Muscle layer of duodenum (tissue), 2 donors: ENCODE measurements around the gene PLA2G12B.
"Not testable (repeated sequence)": the region's sequence is repeated elsewhere in the genome, so short reads cannot be mapped to it uniquely, and the experiment has no call there.

Experiments
- H3K27ac ChIP-seq: one replicate; pipeline ENCODE4 v1.7.0; 2013; ENCODE audit warnings: mild to moderate bottlenecking, low read length
- H3K27me3 ChIP-seq: one replicate; pipeline ENCODE4 v1.7.0; 2013; ENCODE audit warnings: low read depth, mild to moderate bottlenecking, control low read depth, low read length
- H3K36me3 ChIP-seq, 2 donors: one replicate each; pipeline ENCODE4 v1.7.0; 2013; ENCODE audit warnings: low read length in 2 of 2, control low read depth in 1 of 2, mild to moderate bottlenecking in 1 of 2; ENCODE audit not compliant: insufficient read depth in 2 of 2, control insufficient read depth in 1 of 2
- H3K4me1 ChIP-seq, 2 donors: one replicate each; pipeline ENCODE4 v1.7.0; 2013; ENCODE audit warnings: low read length in 2 of 2, mild to moderate bottlenecking in 2 of 2, control low read depth in 1 of 2, moderate library complexity in 1 of 2; ENCODE audit not compliant: insufficient read depth in 2 of 2, control insufficient read depth in 1 of 2
- H3K4me3 ChIP-seq, 2 donors: one replicate each; pipeline ENCODE4 v1.7.0; 2013; ENCODE audit warnings: low read length in 2 of 2, low read depth in 1 of 2, mild to moderate bottlenecking in 1 of 2
- H3K9me3 ChIP-seq, 2 donors: one replicate each; pipeline ENCODE4 v1.7.0; 2013; ENCODE audit warnings: low read length in 2 of 2, control low read depth in 1 of 2, mild to moderate bottlenecking in 1 of 2; ENCODE audit not compliant: control insufficient read depth in 1 of 2
- donor health status: healthy.

PLA2G12B gene

GRCh38 chr10:72912736-72913135, 41.9 kb downstream of the PLA2G12B start:
- Histone ChIP-seq H3K4me1 (no peaks in the 10 kb centered on the region), H3K27ac (no peak overlapping the region), H3K36me3 (no peaks in the 10 kb centered on the region), H3K4me3 (no peak overlapping the region), H3K9me3 (no peaks in the 10 kb centered on the region), H3K27me3 (no peaks in the 10 kb centered on the region)

- H3K27ac ChIP-seq = no peak overlapping the region
- no peaks in the 10 kb centered on the region for H3K9me3 ChIP-seq
- no peaks in the 10 kb centered on the region for H3K27me3 ChIP-seq
- H3K4me1 ChIP-seq = no peaks in the 10 kb centered on the region
- H3K36me3 ChIP-seq = no peaks in the 10 kb centered on the region
- H3K4me3 ChIP-seq = no peak overlapping the region
Observed at GRCh38 chr10:72911758-72912157, 42.8 kb downstream of the PLA2G12B start.

GRCh38 chr10:72910705-72911104, 43.9 kb downstream of the PLA2G12B start:
- H3K4me3 ChIP-seq = no peak overlapping the region
- H3K27me3 ChIP-seq = no peaks in the 10 kb centered on the region
- H3K36me3 ChIP-seq = no peaks in the 10 kb centered on the region
- no peaks in the 10 kb centered on the region for H3K4me1 ChIP-seq
- H3K27ac ChIP-seq = no peak overlapping the region
- no peaks in the 10 kb centered on the region for H3K9me3 ChIP-seq

- H3K36me3 ChIP-seq = no peaks in the 10 kb centered on the region
- H3K27ac ChIP-seq = no peak overlapping the region
- H3K9me3 ChIP-seq = no peaks in the 10 kb centered on the region
- no peaks in the 10 kb centered on the region for H3K4me1 ChIP-seq
- H3K27me3 ChIP-seq = no peaks in the 10 kb centered on the region
- no peak overlapping the region for H3K4me3 ChIP-seq
Observed at GRCh38 chr10:72906446-72906845, 48.2 kb downstream of the PLA2G12B start.

GRCh38 chr10:72904806-72905205, 49.8 kb downstream of the PLA2G12B start:
- Histone ChIP-seq H3K9me3 (no peaks in the 10 kb centered on the region), H3K4me3 (no peak overlapping the region), H3K27ac (no peak overlapping the region), H3K36me3 (no peaks in the 10 kb centered on the region), H3K27me3 (no peaks in the 10 kb centered on the region), H3K4me1 (no peaks in the 10 kb centered on the region)

- not testable (repeated sequence) for H3K4me3 ChIP-seq, H3K27me3 ChIP-seq, H3K4me1 ChIP-seq, H3K36me3 ChIP-seq, H3K27ac ChIP-seq, H3K9me3 ChIP-seq
Observed at GRCh38 chr10:72903941-72904446, 50.6 kb downstream of the PLA2G12B start.

- no peak overlapping the region for H3K27ac ChIP-seq
- no peaks in the 10 kb centered on the region for H3K27me3 ChIP-seq
- H3K4me1 ChIP-seq = no peaks in the 10 kb centered on the region
- no peak overlapping the region for H3K4me3 ChIP-seq
- H3K9me3 ChIP-seq = no peaks in the 10 kb centered on the region
- no peaks in the 10 kb centered on the region for H3K36me3 ChIP-seq
Observed at GRCh38 chr10:72899545-72899944, 55.1 kb downstream of the PLA2G12B start.

- Histone ChIP-seq H3K9me3 (no peaks in the 10 kb centered on the region), H3K4me1 (no peaks in the 10 kb centered on the region), H3K27ac (no peak overlapping the region), H3K4me3 (no peak overlapping the region), H3K36me3 (no peaks in the 10 kb centered on the region), H3K27me3 (no peaks in the 10 kb centered on the region)
Observed at GRCh38 chr10:72898616-72899015, 56.0 kb downstream of the PLA2G12B start.

- Histone ChIP-seq H3K36me3 (no peaks in the 10 kb centered on the region), H3K4me1 (no peaks in the 10 kb centered on the region), H3K27me3 (no peaks in the 10 kb centered on the region), H3K27ac (no peak overlapping the region), H3K9me3 (no peaks in the 10 kb centered on the region), H3K4me3 (no peak overlapping the region)
Observed at GRCh38 chr10:72895236-72895850, 59.3 kb downstream of the PLA2G12B start.

- no peak within 1 kb of the TSS for H3K27ac ChIP-seq
Observed at GRCh38 chr10:72893136-72893798, 61.3 kb downstream of the PLA2G12B start, which contains the start of gene OIT3. TSS of gene OIT3 (plus strand) at chr10:72893739. CDS start at chr10:72893799, 60 bp downstream.

GRCh38 chr10:72890086-72890485, 64.5 kb downstream of the PLA2G12B start:
- Histone ChIP-seq H3K36me3 (peaks cover 10 to 21% of the 10 kb centered on the region in 2 donors), H3K9me3 (no peaks in the 10 kb centered on the region), H3K4me3 (no peak overlapping the region), H3K4me1 (no peaks in the 10 kb centered on the region), H3K27me3 (no peaks in the 10 kb centered on the region), H3K27ac (no peak overlapping the region)

More at GRCh38 chr10:72893136-72893798, 61.3 kb downstream of the PLA2G12B start, which contains the start of gene OIT3:
- Histone ChIP-seq H3K9me3 (no peaks in the 10 kb centered on the region), H3K36me3 (peaks cover 3 to 6% of the 10 kb centered on the region in 2 donors), H3K4me1 (no peaks in the 10 kb centered on the region), H3K27me3 (no peaks in the 10 kb centered on the region), H3K4me3 (no peak within 1 kb of the TSS)
